HG03521 (cell line): ENCODE data around the gene MAGEA8.
A peak's percentile ranks its signal among the peaks of the same experiment; 100 is the strongest.
"Not testable (repeated sequence)": the region's sequence is repeated elsewhere in the genome, so short reads cannot be mapped to it uniquely, and the experiment has no call there.

Source experiments
- ATAC-seq: cut with Tn5 transposase; IDR thresholded peaks from one replicate; pipeline ENCODE4 v1.9.1; 2021; ENCODE audit warnings: mild to moderate bottlenecking, moderate library complexity; ENCODE audit not compliant: unreplicated experiment

MAGEA8 gene

DNA sequence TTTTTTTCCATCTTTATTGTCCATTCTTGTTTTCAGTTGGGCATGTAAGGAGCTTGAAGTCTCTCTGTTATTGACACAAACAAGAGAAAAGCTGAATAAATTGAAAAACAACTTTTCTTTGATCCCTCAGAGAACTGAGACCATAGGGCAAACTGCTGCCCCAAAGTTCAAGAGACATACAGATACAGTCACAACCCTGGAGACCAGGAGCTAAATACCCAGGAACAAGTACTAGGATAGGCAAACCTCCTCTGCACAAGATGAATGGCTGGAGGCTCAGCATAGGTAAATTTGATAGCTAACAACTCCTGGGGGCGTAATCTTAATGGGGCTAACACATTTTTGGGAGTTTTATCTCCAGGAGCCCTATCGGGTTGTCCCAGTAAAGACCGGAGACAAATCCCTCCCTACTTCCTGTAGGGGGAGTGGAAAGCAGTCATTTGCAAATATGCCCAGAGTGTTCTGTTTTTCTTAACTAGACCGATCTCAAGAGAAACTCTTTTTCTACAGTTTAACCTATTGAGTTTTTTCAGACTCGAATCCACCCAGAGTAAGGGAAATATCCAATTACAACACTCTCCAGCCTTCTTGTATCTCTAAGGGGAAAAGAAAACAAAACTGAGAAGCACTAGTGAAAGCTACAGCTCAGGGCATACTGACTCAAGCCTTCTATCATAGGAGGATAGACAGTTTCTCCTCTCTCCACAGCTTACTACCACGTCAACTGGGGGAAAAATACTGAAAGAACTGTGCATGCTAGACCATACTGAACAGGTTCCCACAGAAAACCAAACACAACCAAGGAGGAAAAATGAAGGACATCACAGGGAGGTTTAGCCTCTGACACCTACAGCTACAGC, 23.1 kb downstream of the MAGEA8 start:
- peak; percentile 91 for ATAC-seq

DNA sequence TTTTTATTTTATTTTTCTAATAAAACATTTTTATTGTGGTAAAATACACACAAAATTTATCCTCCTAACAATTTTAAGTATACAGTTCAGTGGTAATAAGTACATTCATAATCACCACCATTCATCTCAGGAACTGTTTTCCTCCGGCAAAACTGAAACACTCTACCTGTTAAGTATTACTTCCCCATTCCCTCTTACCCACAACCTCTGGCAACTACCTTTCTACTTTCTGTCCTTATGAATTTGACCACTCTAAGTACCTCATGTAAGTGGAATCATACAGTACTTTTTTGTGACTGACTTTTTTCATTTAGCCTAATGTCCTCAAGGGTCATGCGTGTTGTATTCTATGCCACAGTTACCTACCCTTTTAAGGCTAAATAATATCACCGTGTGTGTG, 27.3 kb downstream of the MAGEA8 start:
- no peak for ATAC-seq

DNA sequence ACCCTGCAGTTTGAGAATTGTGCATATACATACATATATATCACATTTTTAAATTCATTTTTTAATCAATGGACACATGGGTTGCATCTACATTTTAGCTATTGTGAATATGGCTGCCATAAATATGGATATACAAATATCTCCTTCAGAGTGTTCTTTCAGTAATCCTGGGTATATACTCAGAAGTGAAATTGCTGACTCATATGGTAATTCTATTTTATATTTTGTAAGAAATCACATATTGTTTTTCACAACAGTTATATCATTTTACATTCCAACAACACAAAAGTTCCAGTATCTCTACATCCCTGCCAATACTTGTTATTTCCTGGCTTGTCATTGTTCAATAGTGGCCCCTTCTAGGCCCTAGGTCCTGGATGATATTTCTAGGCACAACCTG, 27.7 kb downstream of the MAGEA8 start:
- ATAC-seq, result no peak

DNA sequence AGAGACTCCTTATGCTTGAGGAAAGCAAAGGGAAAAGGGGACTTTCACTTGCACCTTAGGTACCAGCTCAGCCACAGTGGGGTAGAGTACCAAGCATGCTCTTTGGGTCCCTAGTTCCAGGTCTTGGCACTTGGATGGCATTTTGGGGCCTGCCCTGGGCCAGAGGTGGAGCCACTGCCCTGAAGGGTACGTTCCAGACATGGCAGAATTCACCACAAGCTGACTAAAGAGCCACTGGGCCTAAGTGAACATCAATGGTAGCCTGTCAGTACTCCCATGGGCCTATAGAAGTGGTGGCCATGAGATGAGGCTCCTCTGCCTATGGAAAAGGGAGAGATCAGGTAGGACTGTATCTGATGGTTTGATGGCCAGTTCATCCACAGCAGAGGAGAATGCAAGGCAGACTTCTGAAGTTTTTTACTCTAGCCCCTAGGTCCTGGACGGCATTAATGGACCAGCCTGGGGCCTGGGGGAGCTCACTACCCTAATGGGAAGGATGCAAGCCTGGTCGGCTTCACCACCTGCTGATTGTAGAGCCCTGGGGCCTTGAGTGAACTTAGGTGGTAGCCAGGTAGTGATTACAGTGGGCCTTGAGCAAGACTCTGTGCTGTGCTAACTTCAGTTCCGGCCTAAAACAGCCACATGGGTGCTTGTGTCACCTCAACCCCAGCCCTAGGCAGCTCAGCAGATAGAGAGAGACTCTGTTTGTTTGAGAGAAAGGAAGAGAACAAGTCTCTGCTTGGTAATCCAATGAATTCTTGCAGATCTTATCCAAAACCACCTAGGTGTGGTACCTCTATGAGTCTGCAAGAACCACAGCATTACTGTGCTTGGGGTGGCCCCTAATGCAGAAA, 28.6 kb downstream of the MAGEA8 start:
- ATAC-seq, result no peak

DNA sequence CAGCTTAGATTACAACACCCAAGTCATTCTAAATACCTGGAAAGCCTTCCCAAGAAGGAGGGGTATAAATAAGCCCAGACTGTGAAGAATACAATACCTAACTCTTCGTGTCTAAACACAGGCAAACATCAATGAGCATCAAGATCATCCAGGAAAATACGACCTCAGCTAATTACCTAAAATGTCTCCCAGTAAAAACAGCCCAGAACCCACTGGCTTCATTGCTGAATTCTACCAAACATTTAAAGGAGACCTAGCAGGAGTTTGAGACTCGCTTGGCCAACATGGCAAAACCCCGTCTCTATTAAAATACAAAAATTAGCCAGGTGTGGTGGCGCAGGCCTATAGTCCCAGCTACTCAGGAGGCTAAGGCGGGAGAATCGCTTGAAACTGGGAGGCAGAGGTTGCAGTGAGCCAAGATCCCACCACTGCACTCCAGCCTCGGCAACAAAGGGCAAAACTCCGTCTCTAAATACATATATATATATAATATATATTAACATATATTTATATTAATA, 29.3 kb downstream of the MAGEA8 start:
- ATAC-seq, result no peak

DNA sequence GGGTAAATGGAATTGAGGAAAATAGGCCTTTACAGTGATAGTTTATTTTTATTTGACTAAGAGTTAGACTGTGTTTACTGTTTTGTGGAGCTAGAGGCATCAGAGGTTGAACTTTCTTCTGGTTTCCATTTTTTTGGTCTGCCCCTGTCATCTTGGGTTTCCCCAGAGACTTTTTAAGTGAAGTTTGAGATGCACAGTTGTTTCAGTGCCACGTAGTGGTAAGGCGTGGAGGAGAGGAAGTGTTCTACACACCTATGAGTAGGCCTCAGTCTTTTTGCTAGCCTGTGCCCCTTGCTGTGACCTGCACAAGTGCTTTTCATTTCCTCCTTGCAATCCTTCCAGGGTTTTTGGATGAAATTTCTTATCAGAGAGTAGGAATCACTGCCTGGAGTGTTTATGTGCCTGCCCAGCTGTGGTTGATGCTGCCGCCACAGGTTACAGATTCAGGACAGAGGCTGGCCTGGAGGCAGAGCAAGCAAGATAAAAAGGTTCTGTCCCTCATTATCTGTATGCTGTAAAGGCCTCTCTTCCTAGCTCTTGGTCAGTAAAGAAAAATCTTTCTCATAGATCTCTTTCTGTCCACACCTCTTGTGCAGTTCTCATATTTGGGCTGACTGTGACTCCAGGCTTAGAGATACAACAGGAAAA, 35.9 kb downstream of the MAGEA8 start:
- peak; percentile 67 for ATAC-seq

DNA sequence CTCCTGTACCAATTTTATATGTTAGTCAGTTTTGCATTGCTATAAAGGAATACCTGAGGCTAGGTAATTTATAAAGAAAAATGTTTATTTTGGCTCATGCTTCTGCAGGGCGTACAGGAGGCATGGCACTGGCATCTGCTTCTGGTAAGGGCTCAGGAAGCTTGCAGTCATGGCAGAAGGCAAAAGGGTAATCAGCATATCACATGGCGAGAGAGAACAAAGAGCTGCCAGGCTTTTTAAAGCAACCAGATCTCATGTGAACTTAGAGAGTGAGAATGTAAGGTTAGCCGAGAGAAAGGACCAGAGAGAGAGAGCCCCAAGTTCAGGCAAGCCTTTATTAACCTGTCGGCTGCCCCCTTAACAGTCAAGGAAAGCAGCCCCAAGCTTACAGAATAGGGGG, 42.9 kb downstream of the MAGEA8 start:
- not testable (repeated sequence) for ATAC-seq

DNA sequence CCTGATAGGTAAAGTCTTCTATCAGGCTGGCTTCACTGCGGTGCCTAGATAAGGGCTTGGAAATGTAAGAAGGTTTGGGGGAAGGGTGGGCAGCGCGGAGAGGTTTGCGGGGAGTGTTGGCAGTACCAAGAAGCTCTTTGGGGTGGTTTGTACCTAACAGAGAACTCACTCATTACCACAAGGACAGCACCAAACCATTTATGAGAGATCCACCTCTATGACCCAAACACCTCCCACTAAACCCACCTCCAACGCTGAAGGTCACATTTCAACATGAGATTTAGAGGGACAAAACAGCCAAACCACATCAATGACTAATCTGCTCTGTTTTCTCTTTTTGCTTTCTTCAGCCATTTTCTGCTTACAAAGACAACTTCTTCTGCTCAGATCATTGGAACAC, 43.5 kb downstream of the MAGEA8 start:
- ATAC-seq, result not testable (repeated sequence)

DNA sequence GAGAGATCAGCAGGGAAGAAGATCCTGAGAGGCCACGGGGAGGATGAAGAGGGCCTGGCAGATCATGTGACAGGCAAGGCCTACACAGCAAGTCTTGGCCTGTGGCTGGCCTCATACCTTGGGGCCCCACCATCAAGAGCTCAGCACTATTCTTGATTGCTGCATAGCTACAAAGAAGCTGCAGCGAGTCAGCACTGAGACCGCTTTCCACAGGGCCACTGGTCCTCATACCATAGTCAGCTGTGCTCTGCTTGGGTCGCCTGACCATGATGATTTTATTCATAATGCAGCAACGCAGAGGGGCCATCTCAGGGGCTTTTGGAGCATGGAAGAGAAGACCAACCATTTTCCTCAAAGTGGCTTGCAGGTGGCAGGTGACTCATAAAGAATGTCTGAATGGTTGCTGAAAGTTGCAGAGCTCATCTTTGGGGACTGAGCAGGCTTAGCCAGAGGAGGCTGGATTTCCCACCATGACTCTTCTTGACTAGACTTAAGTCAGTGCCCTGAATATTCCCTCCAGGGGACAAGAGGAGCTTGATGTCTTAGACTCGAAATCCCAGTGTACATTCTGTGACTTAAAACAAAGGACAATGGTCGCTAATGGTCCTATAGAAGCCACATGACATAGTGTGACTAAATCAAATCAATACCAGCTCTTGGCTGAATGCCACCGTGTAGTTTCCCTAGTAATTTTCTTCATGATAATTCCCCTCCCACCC, 46.4 kb downstream of the MAGEA8 start:
- not testable (repeated sequence) for ATAC-seq

DNA sequence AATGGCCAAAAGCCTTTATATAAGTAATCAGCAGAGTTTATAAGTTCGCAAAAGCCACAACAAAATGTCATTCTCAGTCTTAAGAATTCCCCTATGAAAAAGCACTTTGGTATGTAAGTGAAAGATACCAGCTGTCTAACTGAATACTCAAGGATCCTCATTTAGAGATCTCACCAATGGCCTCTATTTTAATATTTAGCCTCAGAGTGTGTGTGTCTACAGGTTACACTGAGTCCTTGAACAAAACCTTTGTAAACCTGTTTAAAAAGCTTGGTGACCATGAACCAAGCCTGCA, 46.9 kb downstream of the MAGEA8 start:
- ATAC-seq, result not testable (repeated sequence)

DNA sequence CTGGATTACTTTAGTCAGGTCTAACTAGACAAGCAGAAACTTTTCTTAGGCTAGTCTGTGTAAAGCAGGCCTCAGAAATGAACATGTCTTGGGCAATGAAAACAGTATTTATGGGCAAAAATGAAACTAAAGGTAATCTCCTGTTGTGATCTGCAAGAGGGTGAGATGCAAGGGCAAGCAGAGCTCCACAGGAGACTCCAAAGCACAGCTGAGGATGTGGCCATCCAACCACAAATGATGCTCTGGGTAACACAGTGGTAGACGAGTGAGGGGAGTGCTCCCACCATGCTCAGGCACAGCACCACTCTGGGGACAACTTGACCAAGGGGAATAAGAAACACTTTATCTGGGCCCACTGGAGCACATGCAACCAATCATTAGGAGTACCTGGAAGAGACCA, 47.7 kb downstream of the MAGEA8 start:
- ATAC-seq, result not testable (repeated sequence)

DNA sequence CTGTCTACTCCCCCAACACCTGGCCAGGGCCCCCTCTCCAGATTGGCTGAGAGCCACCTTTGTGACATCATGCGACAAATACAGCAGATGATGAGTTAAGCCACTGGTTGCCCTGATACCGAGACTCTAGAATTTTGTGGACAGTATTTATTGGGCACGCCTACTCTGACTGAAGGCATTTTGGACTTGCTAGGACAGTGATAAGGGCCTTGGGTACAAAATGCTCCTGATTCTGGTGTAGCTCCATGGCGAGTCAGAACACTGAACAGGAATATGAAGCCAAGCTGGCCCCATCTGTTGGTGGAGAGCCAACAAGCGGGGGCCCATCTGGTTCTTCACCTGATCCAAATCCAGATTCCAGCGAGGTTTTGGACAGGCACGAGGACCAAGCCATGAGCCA, 48.4 kb downstream of the MAGEA8 start, which contains the start of gene HSFX4:
TSS of gene HSFX4 (plus strand) at position 174 of the 400 bp plus-strand sequence. CDS start at position 246, 72 bp downstream.
- ATAC-seq, result not testable (repeated sequence)

DNA sequence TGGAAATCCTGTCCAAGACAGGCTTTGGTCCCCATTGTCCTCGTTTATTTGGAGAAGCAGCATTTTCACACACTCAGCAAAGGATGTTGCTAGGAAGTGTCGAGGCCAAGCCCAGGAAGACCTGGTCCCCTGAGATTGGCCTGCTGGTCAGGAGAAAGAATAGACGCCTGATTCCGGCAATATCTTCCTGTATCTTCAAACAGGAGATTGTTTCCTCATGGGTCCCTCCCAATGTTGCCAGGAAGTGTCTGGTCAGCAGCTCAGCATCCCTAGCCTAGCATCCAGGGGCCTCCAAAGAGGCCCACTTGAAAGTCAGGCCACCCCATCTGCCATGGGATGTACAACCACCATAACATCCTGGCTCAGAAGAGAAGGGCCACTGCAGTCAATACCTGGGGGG, 50.4 kb downstream of the MAGEA8 start:
- not testable (repeated sequence) for ATAC-seq

DNA sequence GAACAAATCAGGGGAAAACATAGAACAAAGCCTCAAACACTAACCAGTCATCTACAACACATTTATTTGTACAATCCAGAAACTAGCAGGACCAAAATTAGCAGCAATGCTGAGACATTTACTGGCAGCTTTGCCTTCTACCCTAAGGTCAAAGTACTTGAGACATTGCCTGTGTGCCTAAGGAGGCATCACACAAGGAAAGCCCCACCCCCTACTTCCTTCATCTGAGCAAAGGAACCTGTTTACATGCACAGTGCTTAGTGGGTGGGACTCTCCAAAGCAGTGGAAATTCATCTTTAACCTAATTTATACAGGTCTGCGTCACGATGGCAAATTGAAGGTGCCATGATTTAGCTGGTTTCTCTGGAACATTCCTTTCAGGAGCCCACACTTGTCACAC, 51.2 kb downstream of the MAGEA8 start:
- not testable (repeated sequence) for ATAC-seq

DNA sequence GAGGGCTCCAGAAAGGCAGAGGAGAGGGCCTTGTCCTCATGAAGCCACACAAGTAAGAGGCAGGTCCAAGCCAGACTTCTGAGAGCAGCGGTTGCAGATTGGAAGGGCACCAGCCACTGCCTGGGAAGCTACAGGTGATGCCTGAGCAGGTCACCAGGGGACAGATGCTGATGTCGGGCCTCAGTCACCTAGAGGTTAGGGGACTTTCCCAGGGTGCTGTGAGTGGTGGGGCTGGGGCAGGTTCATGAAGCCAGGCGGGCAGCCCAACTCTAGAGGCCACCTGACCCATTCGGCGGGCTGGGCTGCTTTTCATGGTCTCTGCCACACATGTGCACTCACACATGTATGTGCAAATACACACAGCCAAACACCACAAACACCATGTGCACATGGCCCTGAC, 52.0 kb downstream of the MAGEA8 start:
- not testable (repeated sequence) for ATAC-seq

DNA sequence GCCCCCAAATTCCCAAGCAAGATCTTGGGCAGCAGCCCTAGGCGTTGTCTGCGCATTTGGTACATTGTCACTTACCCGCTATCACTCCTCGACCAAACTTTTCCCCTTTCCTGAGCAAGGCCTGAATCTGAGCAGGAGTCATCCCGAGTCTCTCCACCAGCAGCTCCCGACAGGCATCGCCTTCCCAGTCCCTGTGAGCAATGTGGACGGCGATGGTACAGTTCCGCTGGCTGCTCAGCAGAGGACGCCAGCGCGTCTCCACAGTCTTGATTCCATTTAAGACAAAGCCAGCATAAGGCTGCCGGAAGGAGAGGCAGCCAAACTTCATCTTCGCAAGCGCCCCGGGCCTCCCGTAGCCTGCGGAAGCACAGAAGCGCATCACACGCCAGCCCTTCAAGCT, 52.6 kb downstream of the MAGEA8 start:
- ATAC-seq, result not testable (repeated sequence)
